GM13977 (cell line): ENCODE results near the gene GLO1.
A peak's percentile ranks its signal among the peaks of the same experiment; 100 is the strongest.

ENCODE experiments used
- DNase-seq: peaks from one replicate; pipeline ENCODE4 v3.0.0; 2012; ENCODE audit warnings: low spot score
- CTCF ChIP-seq: IDR thresholded peaks from 2 replicates; pipeline ENCODE4 v1.5.1; 2012; ENCODE audit warnings: mild to moderate bottlenecking, control low read depth; ENCODE audit not compliant: insufficient read depth; ENCODE audit errors: extremely low read depth, missing control alignments
- in situ Hi-C: fragments of 300-500 bp; cut with MboI; formaldehyde crosslinking; loops from one replicate; pipeline ENCODE4 v1.12.0; 2022; ENCODE audit warnings: low sequenced_read_pairs, low pct_unique_long_range_greater_than_20kb, mixed read lengths, inconsistent platforms; ENCODE audit not compliant: unreplicated experiment

The GLO1 gene

GRCh38 chr6:38696345-38696744 lies 6.6 kb downstream of the GLO1 start:
- no peak for DNase-seq
- in situ Hi-C loops: no loop called here
- no peak for TF ChIP-seq CTCF

- DNase-seq: no peak
- in situ Hi-C loops: no loop called here
- no peak for TF ChIP-seq CTCF
These were observed 7.0 kb downstream of the GLO1 start for GRCh38 chr6:38695933-38696332.

GRCh38 chr6:38695227-38695900 lies 7.6 kb downstream of the GLO1 start:
- no peak for DNase-seq
- in situ Hi-C loops: no loop called here
- no peak for TF ChIP-seq CTCF

- no peak for TF ChIP-seq CTCF
- in situ Hi-C loops: no loop called here
- DNase-seq: peak; percentile 34
These were observed 14.3 kb downstream of the GLO1 start for GRCh38 chr6:38688579-38689087.

- in situ Hi-C loops: no loop called here
- TF ChIP-seq CTCF: no peak
- DNase-seq: no peak
These were observed 15.4 kb downstream of the GLO1 start for GRCh38 chr6:38687549-38687948.

GRCh38 chr6:38687043-38687353 lies 15.9 kb downstream of the GLO1 start:
- in situ Hi-C loops: no loop called here
- no peak for TF ChIP-seq CTCF
- no peak for DNase-seq
